T-helper 2 cell treated with Interferon-gamma antibody and Interleukin-4, amounts not matched to agents 100 ng/mL and 5 ng/mL, for 36 hours (primary cell): ENCODE measurements around the gene UBE3D. TPM values are rescaled to one million over a fixed set of nuclear protein-coding genes. Genes with fewer than 3 reads are reported as not detected.
"Not testable (repeated sequence)": the region's sequence is repeated elsewhere in the genome, so short reads cannot be mapped to it uniquely, and the experiment has no call there.

ENCODE experiments used
- intact Hi-C: fragments of 100-400 bp; cut with micrococcal nuclease; formaldehyde crosslinking; loops from one replicate; pipeline ENCODE4 v1.15.1; 2023
- total RNA-seq: library from RNA; stranded (reverse); gene quantifications from 2 replicates; pipeline ENCODE4 v1.2.3, GENCODE V29; 2022

The UBE3D gene
- total RNA-seq, 1 donor from 2014 or later, result 6.4 TPM

GRCh38 chr6:83055366-83055964 is 10.2 kb downstream of the UBE3D start:
- intact Hi-C loops, result loop anchor here (1.0 kb wide), 2 partner anchors 785 to 803 kb away; no protein-coding TSS in a partner anchor

- intact Hi-C loops, result no loop called here
Measured at GRCh38 chr6:83053678-83054077, 12.0 kb downstream of the UBE3D start.

- intact Hi-C loops, result no loop called here
Measured at GRCh38 chr6:83051377-83052172, 14.1 kb downstream of the UBE3D start.

- intact Hi-C loops, result no loop called here
Measured at GRCh38 chr6:83047065-83047754, 18.4 kb downstream of the UBE3D start.

GRCh38 chr6:83044091-83044768 is 21.4 kb downstream of the UBE3D start:
- intact Hi-C loops, result no loop called here

- intact Hi-C loops, result no loop called here
Measured at GRCh38 chr6:83042467-83043053, 23.1 kb downstream of the UBE3D start.

- intact Hi-C loops, result no loop called here
Measured at GRCh38 chr6:83038246-83038645, 27.4 kb downstream of the UBE3D start.

- intact Hi-C loops, result no loop called here
Measured at GRCh38 chr6:83031689-83032088, 34.0 kb downstream of the UBE3D start.

- intact Hi-C loops, result no loop called here
Measured at GRCh38 chr6:83019741-83020140, 45.9 kb downstream of the UBE3D start.

- intact Hi-C loops, result not testable (repeated sequence)
Measured at GRCh38 chr6:83011131-83011530, 54.5 kb downstream of the UBE3D start.

- intact Hi-C loops, result no loop called here
Measured at GRCh38 chr6:83008626-83009025, 57.0 kb downstream of the UBE3D start.

- intact Hi-C loops, result no loop called here
Measured at GRCh38 chr6:83006270-83006905, 59.3 kb downstream of the UBE3D start.

- intact Hi-C loops, result no loop called here
Measured at GRCh38 chr6:82996156-82996555, 69.5 kb downstream of the UBE3D start.

- intact Hi-C loops, result no loop called here
Measured at GRCh38 chr6:82995066-82995465, 70.6 kb downstream of the UBE3D start.

GRCh38 chr6:82989736-82990290 is 75.8 kb downstream of the UBE3D start:
- intact Hi-C loops, result no loop called here

GRCh38 chr6:82988930-82989351 is 76.7 kb downstream of the UBE3D start:
- intact Hi-C loops, result no loop called here

GRCh38 chr6:82987951-82988350 is 77.7 kb downstream of the UBE3D start:
- intact Hi-C loops, result no loop called here

- intact Hi-C loops, result no loop called here
Measured at GRCh38 chr6:82987416-82987815, 78.2 kb downstream of the UBE3D start.

- intact Hi-C loops, result no loop called here
Measured at GRCh38 chr6:82984720-82985119, 80.9 kb downstream of the UBE3D start.

- intact Hi-C loops, result no loop called here
Measured at GRCh38 chr6:82980086-82980485, 85.6 kb downstream of the UBE3D start.
